Immature natural killer cell (primary cell): ENCODE measurements around the gene ORMDL1. TPM values are rescaled to one million over a fixed set of nuclear protein-coding genes. Genes with fewer than 3 reads are reported as not detected.
"Not testable (repeated sequence)": the region's sequence is repeated elsewhere in the genome, so short reads cannot be mapped to it uniquely, and the experiment has no call there.

ENCODE experiments used
- DNase-seq, 3 donors: peaks; one replicate each; pipeline ENCODE4 v3.0.0; 2022; ENCODE audit warnings: mixed read lengths in 1 of 3
- H3K27ac Mint-ChIP-seq, 6 donors: one replicate each; pipeline ENCODE4 v1.8.0; 2020; ENCODE audit warnings: mixed read lengths in 6 of 6, mild to moderate bottlenecking in 5 of 6, inconsistent platforms in 4 of 6, moderate library complexity in 3 of 6
- H3K27me3 Mint-ChIP-seq, 3 donors: one replicate each; pipeline ENCODE4 v1.8.0; 2020 to 2021; ENCODE audit warnings: low read depth in 3 of 3, mild to moderate bottlenecking in 3 of 3, mixed read lengths in 3 of 3, moderate library complexity in 3 of 3, inconsistent platforms in 1 of 3
- H3K36me3 Mint-ChIP-seq, 3 donors: one replicate each; pipeline ENCODE4 v1.8.0; 2020; ENCODE audit warnings: mixed read lengths in 3 of 3, inconsistent platforms in 2 of 3, mild to moderate bottlenecking in 2 of 3
- H3K4me1 Mint-ChIP-seq, 2 donors: one replicate each; pipeline ENCODE4 v1.8.0; 2020; ENCODE audit warnings: inconsistent platforms in 2 of 2, mild to moderate bottlenecking in 2 of 2, mixed read lengths in 2 of 2, moderate library complexity in 1 of 2
- H3K4me3 Mint-ChIP-seq, 5 donors: one replicate each; pipeline ENCODE4 v1.8.0; 2020; ENCODE audit warnings: mild to moderate bottlenecking in 5 of 5, mixed read lengths in 5 of 5, inconsistent platforms in 3 of 5, moderate library complexity in 3 of 5
- H3K9me3 Mint-ChIP-seq, 6 donors: one replicate each; pipeline ENCODE4 v1.8.0; 2020; ENCODE audit warnings: mild to moderate bottlenecking in 6 of 6, mixed read lengths in 6 of 6, inconsistent platforms in 4 of 6, moderate library complexity in 3 of 6
- polyA plus RNA-seq, 3 donors: library from polyadenylated mRNA; unstranded; fragments of 300-500 nt; fragmentation: Illumina TruSeq; gene quantifications; one replicate each; pipeline ENCODE4 v1.2.3, GENCODE V29; 2021

Gene ORMDL1
- polyA plus RNA-seq, 3 donors from 2014 or later, result 70.8 to 113 (median 85.2) TPM

DNA sequence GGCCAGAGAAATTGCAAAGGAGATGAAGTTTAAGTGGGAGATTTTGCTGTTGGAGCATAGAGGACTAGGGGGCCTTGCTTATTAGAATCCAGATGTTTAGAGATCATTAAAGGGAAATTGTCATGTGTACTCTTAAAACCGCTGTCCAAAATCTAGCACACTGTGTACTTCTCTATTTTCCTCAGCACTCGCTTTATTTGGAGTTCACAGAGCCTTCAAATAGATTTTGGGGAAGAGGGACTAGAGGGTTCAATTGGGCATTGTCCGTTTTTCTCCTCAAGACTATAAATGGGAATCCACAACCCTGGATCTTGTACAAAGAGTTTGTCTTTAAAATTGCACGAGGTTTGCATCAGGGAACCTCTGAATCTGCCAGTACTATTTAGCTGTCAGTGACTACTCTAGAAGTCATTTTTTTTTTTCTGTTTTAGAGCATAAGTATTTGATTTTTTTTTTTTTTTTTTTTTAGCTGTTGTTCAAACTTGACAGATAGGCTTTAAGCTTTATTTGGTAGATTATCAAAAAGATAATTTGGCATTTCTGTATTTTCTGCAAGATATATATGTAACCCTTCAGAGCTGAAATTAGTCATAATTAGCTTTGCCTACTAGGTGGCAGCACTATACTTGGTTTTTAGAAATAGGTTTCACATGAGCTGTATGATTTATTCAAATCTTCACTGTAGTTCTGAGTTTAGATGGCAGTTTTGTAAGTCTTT is 14.3 kb upstream of the ORMDL1 start:
- H3K27me3 Mint-ChIP-seq, result peaks cover 0 to 2% (median 0%) of the 10 kb centered on the region in 3 donors
- H3K4me3 Mint-ChIP-seq, result no peak overlapping the region
- DNase-seq, result no peak
- H3K36me3 Mint-ChIP-seq, result peaks cover 5 to 36% (median 9%) of the 10 kb centered on the region in 3 donors
- H3K9me3 Mint-ChIP-seq, result no peaks in the 10 kb centered on the region
- H3K4me1 Mint-ChIP-seq, result peaks cover 0 to 16% of the 10 kb centered on the region in 2 donors
- H3K27ac Mint-ChIP-seq, result peak overlapping the region in 1 of 6 donors; percentile 55

DNA sequence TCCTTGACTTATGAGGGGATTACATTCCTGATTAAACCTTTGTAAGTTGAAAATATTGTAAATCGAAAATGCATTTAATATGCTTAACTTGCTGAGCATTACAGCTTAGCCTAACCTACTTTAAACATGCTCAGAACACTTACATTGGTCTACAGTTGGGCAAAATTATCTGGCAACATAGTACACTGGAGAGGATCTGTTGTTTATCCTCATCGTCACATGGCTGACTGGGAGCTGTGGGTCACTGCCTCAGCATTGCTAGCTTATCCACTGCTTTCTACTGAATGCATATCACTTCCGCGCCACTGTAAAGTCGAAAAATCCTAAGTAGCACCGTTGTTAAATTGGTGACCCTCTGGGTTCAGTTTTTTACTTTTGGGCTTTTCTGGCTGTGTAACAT is 13.8 kb upstream of the ORMDL1 start:
- peaks cover 0 to 16% of the 10 kb centered on the region in 2 donors for H3K4me1 Mint-ChIP-seq
- no peaks in the 10 kb centered on the region for H3K9me3 Mint-ChIP-seq
- peak overlapping the region in 1 of 6 donors; percentile 55 for H3K27ac Mint-ChIP-seq
- peaks cover 0 to 2% (median 0%) of the 10 kb centered on the region in 3 donors for H3K27me3 Mint-ChIP-seq
- H3K4me3 Mint-ChIP-seq, result no peak overlapping the region
- DNase-seq, result no peak
- peaks cover 9 to 40% (median 14%) of the 10 kb centered on the region in 3 donors for H3K36me3 Mint-ChIP-seq

DNA sequence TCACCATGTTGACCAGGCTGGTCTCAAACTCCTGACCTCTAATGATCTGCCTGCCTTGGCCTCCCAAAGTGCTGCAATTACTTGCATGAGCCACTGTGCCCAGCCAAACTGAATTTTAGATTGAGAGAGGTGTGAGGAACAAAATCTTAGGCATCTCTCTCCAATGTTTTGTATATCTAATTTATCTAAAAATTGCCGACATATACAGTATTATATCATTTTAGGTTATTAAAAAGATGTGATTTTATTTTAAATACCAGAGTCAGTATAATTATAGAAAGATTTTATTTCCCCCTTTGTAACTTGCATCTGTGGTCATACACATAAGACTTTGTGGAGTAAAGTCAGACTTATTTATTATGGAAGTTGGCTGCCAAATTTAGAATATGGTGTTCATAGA is 10.2 kb upstream of the ORMDL1 start:
- Mint-ChIP-seq H3K36me3 (peaks cover 9 to 30% (median 14%) of the 10 kb centered on the region in 3 donors), H3K4me1 (peaks cover 6 to 35% of the 10 kb centered on the region in 2 donors), H3K4me3 (no peak overlapping the region), H3K9me3 (no peaks in the 10 kb centered on the region), H3K27me3 (peaks cover 0 to 1% (median 0%) of the 10 kb centered on the region in 3 donors), H3K27ac (no peak overlapping the region)
- no peak for DNase-seq

DNA sequence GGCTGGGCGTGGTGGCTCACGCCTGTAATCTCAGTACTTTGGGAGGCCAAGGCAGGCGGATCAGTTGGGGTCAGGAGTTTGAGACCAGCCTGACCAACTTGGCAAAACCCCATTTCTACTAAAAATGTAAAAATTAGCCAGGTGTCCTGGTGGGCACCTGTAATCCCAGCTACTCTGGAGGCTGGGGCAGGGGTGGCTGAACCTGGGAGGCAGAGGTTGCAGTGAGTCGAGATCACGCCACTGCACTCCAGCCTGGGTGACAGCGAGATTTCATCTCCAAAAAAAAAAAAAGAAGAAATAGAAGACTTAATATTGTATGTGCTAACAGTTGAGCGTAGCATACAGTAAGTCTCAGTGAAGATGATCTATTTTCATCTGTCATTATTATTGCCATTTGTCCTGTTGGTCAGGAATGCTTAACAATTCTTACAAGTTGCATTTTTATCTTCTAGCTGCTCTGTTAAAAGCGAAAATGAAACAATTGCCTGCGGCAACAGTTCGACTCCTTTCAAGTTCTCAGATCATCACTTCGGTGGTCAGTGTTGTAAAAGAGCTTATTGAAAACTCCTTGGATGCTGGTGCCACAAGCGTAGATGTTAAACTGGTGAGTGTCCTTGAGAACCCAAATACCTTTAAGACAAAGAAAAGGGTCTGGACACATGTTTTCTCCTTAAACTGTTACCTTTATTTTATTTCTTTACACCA is 7.4 kb upstream of the ORMDL1 start:
- peaks cover 0 to 1% (median 0%) of the 10 kb centered on the region in 3 donors for H3K27me3 Mint-ChIP-seq
- peak overlapping the region; percentile 93 to 99 (median 95) for H3K27ac Mint-ChIP-seq
- H3K9me3 Mint-ChIP-seq, result no peaks in the 10 kb centered on the region
- H3K4me3 Mint-ChIP-seq, result peak overlapping the region; percentile 75 to 92 (median 79)
- DNase-seq, result peak; percentile 49 to 59 (median 54)
- H3K36me3 Mint-ChIP-seq, result peaks cover 7 to 23% (median 11%) of the 10 kb centered on the region in 3 donors
- H3K4me1 Mint-ChIP-seq, result peaks cover 8 to 27% of the 10 kb centered on the region in 2 donors

DNA sequence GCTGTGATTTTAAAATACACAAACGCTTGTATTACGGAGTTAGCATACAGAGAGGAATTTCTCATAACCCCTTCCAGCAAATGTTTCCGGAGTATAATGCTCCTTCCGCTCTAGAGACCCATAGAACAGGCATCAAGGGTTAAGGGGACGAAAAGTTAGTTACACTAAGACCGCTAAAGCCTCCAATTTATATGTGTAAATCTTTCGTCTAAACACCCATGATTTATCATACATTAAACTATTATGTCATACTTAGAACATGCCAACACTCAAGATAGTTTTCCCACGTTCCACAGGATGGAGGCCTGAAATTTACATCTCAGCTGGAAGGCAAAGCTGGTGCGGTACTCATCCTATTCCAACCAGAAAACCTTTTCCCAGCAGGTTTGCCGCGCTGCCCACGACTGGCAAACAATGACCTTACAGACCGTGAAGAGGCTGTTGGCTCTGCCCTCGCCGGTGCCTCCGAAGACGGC is 650 bp downstream of the ORMDL1 start:
- peaks cover 5 to 22% (median 16%) of the 10 kb centered on the region in 3 donors for H3K36me3 Mint-ChIP-seq
- peaks cover 53 to 74% of the 10 kb centered on the region in 2 donors for H3K4me1 Mint-ChIP-seq
- no peak for DNase-seq
- no peaks in the 10 kb centered on the region for H3K9me3 Mint-ChIP-seq
- H3K4me3 Mint-ChIP-seq, result peak overlapping the region; percentile 93 to 96 (median 94)
- peaks cover 0 to 14% (median 9%) of the 10 kb centered on the region in 3 donors for H3K27me3 Mint-ChIP-seq
- H3K27ac Mint-ChIP-seq, result peak overlapping the region; percentile 96 to 98 (median 97)

DNA sequence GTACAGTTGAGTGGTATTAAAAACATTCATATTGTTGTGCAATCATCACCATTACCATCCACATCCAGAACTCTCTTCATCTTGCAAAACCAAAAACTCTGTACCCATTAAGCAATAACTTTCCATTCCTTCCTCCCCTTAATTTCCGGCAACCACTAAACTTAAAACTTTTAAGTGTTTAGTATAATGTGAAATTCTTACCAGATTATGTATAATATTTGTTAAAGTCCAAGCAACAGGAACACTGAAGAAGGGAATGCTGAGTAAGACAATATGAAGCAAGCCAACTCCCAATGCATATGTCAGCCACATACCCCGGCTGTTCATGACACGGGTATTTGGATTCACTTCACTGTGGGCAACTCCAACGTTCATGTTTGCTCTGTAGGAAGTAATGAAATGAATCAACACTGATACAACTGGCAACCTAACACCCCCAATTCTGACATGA is 1.9 kb downstream of the ORMDL1 start:
- Mint-ChIP-seq H3K27me3 (peaks cover 0 to 14% (median 9%) of the 10 kb centered on the region in 3 donors), H3K27ac (peak overlapping the region; percentile 82 to 98 (median 97)), H3K4me3 (peak overlapping the region; percentile 41 to 95 (median 93)), H3K4me1 (peaks cover 56 to 77% of the 10 kb centered on the region in 2 donors), H3K36me3 (peaks cover 8 to 20% (median 20%) of the 10 kb centered on the region in 3 donors), H3K9me3 (no peaks in the 10 kb centered on the region)
- DNase-seq, result no peak

DNA sequence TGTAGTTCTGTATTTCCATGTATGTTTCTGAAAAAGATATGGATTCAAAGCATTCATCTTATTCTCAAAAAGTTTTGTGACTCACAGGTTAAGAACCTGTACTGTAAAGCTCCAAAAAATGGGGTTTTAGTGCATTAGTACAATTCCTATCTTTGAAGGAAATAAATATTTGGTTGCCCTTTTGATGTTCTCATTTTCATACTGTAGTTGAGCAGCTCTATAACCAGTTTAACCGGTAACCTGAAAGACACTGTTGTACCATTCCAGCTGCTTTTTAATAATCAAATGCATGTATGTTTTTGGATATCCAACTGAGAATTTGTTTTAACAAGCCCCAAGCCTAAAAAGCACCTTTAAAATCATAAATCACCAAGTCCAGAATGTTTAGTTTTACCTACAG is 11.9 kb downstream of the ORMDL1 start:
- Mint-ChIP-seq H3K4me1 (peaks cover 2 to 8% of the 10 kb centered on the region in 2 donors), H3K4me3 (no peak overlapping the region), H3K27ac (peak overlapping the region in 1 of 6 donors; percentile 42), H3K27me3 (no peaks in the 10 kb centered on the region), H3K36me3 (peaks cover 6 to 31% (median 10%) of the 10 kb centered on the region in 3 donors), H3K9me3 (no peaks in the 10 kb centered on the region)
- no peak for DNase-seq

DNA sequence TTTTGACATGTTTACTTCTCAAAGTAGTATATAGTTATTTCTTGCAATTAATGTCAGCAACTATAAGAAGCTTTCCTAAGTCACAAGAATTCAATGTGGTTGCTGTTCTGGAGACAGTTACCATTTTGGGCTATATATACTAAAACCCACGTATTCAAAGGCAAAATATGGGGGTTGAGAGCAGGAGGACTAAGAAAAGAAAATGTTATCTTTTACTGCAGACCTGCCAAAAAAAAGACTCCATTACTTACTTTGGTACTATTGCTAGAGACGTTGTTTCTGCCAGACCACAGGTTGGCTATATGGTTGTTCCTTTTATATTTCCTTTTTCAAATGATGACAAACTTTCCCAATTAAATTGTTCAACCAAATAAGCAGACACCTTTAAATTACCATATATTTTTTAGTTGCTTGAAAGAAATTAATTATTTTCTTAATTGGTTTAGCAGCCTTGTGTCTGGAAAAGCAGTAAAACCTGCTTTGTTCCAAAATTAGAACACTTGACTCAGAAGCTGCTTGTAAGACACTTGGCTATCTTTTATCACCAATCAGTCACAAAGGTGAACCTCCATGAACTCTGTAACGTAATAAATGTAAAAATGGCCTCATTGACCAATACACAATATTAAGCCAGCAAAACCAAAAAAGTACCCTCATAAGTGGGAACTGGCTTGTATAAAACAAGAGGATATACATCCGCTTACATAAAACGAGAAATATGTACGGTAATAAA is 13.4 kb downstream of the ORMDL1 start:
- Mint-ChIP-seq H3K9me3 (no peaks in the 10 kb centered on the region), H3K4me3 (no peak overlapping the region), H3K27me3 (no peaks in the 10 kb centered on the region), H3K4me1 (peaks cover 0 to 2% of the 10 kb centered on the region in 2 donors), H3K36me3 (peaks cover 7 to 30% (median 16%) of the 10 kb centered on the region in 3 donors), H3K27ac (no peak overlapping the region)
- DNase-seq, result no peak

DNA sequence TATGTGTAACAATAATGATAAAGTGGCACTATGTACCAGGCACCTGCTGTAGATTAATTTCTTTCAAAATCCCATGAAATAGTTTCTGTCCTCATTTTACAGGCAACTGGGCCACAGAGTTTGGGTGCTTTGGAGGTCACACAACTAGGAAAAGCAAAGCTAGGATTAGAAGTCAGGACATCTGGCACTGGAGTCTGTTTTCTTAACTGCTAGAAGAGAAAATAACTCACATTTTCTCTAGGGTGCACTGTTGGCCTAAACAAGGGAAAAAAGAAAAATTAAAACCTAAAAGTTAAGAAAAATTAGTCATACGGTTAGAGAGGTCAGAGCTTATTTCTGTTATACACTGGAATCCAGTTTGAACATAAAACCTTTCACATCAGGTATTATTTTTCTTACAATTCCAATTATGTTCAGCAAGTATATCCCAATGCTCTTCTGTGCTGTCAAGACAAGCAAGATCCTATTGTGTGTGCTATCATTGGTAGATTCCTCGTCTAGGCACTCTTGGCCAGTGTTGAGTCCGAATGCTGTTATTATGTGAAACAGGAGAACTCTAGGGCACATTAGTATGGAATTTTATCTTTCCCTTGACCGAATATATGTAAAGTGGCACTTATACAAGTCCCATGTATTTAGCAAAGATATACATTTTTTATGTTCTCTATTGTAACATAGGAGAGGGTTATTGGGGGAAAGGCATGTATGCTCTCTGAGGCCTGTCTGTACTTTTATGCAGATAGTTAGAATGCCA is 20.1 kb downstream of the ORMDL1 start:
- Mint-ChIP-seq H3K36me3 (peaks cover 5 to 7% (median 6%) of the 10 kb centered on the region in 3 donors), H3K9me3 (no peaks in the 10 kb centered on the region), H3K27ac (peak overlapping the region in 5 of 6 donors; percentile 7 to 96 (median 44)), H3K27me3 (peaks cover 2 to 12% (median 10%) of the 10 kb centered on the region in 3 donors), H3K4me3 (peak overlapping the region in 4 of 5 donors; percentile 5 to 99 (median 98)), H3K4me1 (peaks cover 12 to 31% of the 10 kb centered on the region in 2 donors)
- DNase-seq, result no peak

DNA sequence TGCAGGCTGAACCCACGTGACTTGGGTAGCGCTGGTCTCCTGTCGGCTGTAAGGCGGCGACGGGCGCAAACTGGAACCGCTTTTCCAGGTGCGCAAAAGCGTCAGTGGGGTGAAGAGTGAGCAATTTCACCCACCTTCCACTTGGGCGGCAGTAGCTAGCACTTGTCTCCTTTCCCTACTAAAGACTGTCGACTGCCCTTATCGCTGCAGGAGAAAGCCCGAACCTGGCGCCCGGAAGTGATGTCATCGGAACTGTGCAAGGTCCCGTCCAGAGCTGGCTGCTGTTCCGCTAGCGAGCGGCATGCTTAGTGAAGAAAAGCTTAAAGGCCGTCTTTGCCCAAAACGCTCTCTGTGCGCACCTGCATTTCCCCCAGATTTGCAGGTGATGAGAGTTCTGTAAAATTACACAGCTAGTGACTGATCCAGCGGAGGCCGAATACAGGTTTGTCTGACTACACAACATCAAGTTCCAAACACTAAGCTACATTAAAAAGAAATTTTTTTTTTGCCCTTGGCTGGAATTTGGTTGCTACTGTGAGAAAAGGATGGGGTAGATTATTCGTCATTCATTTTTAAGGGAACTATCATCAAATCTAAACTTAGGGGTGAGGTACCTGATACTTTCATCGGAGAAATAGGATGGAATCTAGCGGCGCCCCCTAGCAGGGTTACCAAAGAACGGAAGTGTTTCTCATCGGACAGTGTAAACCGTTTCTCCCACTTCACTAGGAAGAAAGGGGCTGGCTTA is 21.4 kb downstream of the ORMDL1 start, which contains the start of gene OSGEPL1:
TSS of gene OSGEPL1 (minus strand) at position 242 of the 748 bp plus-strand sequence. CDS start 1,152 bp downstream, outside the sequence.
- peak; percentile 86 to 89 (median 88) for DNase-seq
- H3K36me3 Mint-ChIP-seq, result peaks cover 5 to 7% (median 6%) of the 10 kb centered on the region in 3 donors
- peaks cover 2 to 12% (median 10%) of the 10 kb centered on the region in 3 donors for H3K27me3 Mint-ChIP-seq
- peaks cover 12 to 31% of the 10 kb centered on the region in 2 donors for H3K4me1 Mint-ChIP-seq
- peak within 1 kb of the TSS; percentile 93 to 99 (median 98) for H3K4me3 Mint-ChIP-seq
- peak within 1 kb of the TSS; percentile 96 to 98 (median 98) for H3K27ac Mint-ChIP-seq
- no peaks in the 10 kb centered on the region for H3K9me3 Mint-ChIP-seq

DNA sequence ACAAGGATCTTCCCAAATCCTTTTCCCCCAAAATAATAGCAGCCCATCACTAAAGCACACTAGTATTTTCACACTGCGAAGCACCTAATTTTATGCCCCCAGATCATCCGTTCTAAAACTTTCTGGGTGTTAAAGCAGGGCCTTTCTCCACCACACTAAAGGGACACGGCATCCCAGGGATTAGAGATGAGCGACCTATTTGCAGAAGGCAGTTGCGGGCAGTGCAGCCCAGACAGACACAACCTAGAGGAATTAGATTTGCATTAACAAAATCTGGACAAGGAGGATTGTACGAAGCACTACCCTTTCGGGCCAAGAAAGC is 21.9 kb downstream of the ORMDL1 start:
- H3K4me1 Mint-ChIP-seq, result peaks cover 12 to 31% of the 10 kb centered on the region in 2 donors
- no peak for DNase-seq
- peaks cover 2 to 12% (median 10%) of the 10 kb centered on the region in 3 donors for H3K27me3 Mint-ChIP-seq
- peaks cover 5 to 6% (median 6%) of the 10 kb centered on the region in 3 donors for H3K36me3 Mint-ChIP-seq
- peak overlapping the region; percentile 93 to 99 (median 98) for H3K4me3 Mint-ChIP-seq
- peak overlapping the region; percentile 96 to 98 (median 98) for H3K27ac Mint-ChIP-seq
- no peaks in the 10 kb centered on the region for H3K9me3 Mint-ChIP-seq

DNA sequence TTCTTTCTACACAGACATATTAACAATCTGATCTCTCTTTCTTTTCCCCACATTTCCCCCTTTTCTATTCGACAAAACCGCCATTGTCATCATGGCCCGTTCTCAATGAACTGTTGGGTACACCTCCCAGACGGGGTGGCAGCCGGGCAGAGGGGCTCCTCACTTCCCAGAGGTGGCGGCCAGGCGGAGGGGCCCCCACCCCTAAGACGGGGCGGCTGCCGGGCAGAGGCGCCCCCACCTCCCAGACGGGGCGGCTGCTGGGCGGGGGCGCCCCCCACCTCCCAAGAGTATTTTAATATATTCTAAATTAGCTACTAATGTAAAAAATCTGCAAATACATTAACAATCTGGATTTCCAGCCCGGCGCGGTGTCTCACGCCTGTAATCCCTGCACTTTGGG is 24.0 kb downstream of the ORMDL1 start:
- peaks cover 12 to 31% of the 10 kb centered on the region in 2 donors for H3K4me1 Mint-ChIP-seq
- not testable (repeated sequence) for H3K36me3 Mint-ChIP-seq, H3K9me3 Mint-ChIP-seq, H3K27ac Mint-ChIP-seq, DNase-seq, H3K4me3 Mint-ChIP-seq
- peaks cover 2 to 12% (median 10%) of the 10 kb centered on the region in 3 donors for H3K27me3 Mint-ChIP-seq
